HCT116 (cell line): ENCODE data around the gene LUC7L2. TPM values are rescaled to one million over a fixed set of nuclear protein-coding genes. Genes with fewer than 3 reads are reported as not detected.
A peak's percentile ranks its signal among the peaks of the same experiment; 100 is the strongest.
"Not testable (repeated sequence)": the region's sequence is repeated elsewhere in the genome, so short reads cannot be mapped to it uniquely, and the experiment has no call there.

Source experiments
- ATAC-seq: fragments of 200-7000 bp; cut with Tn5 transposase; 2 replicates; pipeline ENCODE4 v1.9.1; 2020; ENCODE audit warnings: mild to moderate bottlenecking, moderate library complexity
- BruUV-seq: library from RNA; stranded (reverse); fragments of 400-500 nt; replicated peaks from 2 replicates; lab custom pipeline; 2021; lab: Mats Ljungman, UMichigan
- CTCF ChIA-PET: fragments of 300-600 bp; sonication (Branson Sonifier 250); formaldehyde crosslinking; loops from one replicate; lab custom pipeline; 2021; ENCODE audit warnings: antibody characterized with exemption; lab: Charles Lee
- POLR2A ChIA-PET: fragments of 300-600, 350-600 bp; sonication (Branson Sonifier 250); formaldehyde crosslinking; loops from one replicate; lab custom pipeline; 2021; ENCODE audit warnings: antibody characterized with exemption; lab: Charles Lee
- RAD21 ChIA-PET, 2 experiments: fragments of 300-600 bp; sonication (Branson Sonifier 250); formaldehyde crosslinking; loops; one replicate each; lab custom pipeline; 2023; ENCODE audit warnings: low total read pairs in 2 of 2; ENCODE audit not compliant: uncharacterized antibody in 2 of 2, unreplicated experiment in 2 of 2, low non-redundant PET in 1 of 2; lab: Charles Lee
- DNase-seq: peaks from one replicate; pipeline ENCODE4 v3.0.0-alpha.2; 2010; ENCODE audit warnings: low read depth, low spot score
- H2AFZ ChIP-seq: fragments of 200-600 bp; shearing (Covaris generic), sonication (generic); 2 replicates; pipeline ENCODE4 v1.6.1; 2017; ENCODE audit warnings: low read depth, mixed run types, mixed read lengths, antibody characterized with exemption, low read length; ENCODE audit not compliant: poor library complexity, severe bottlenecking
- H3K27ac ChIP-seq: 2 replicates; pipeline ENCODE4 v1.5.1; 2012; ENCODE audit warnings: low read depth, low read length
- H3K27me3 ChIP-seq: fragments of 200-600 bp; sonication (generic); 2 replicates; pipeline ENCODE4 v1.6.1; 2016; ENCODE audit warnings: mixed run types, low read length, mixed read lengths; ENCODE audit not compliant: insufficient read depth
- H3K36me3 ChIP-seq, 2 experiments: fragments of 200-500 bp in 1 of 2; fragments of 200-600 bp in 1 of 2; sonication (Bioruptor generic) in 1 of 2; sonication (generic) in 1 of 2; 2 replicates each; pipeline versions ENCODE4 v1.5.1 to v1.6.1; 2014 to 2016; ENCODE audit warnings: low read length in 2 of 2, inconsistent platforms in 1 of 2, mixed read lengths in 1 of 2, mixed run types in 1 of 2; ENCODE audit not compliant: insufficient read depth in 2 of 2, control insufficient read depth in 1 of 2
- H3K4me1 ChIP-seq, 2 experiments: fragments of 200-600 bp in 1 of 2; sonication (generic) in 1 of 2; 2 replicates each; pipeline versions ENCODE4 v1.5.1 to v1.6.1; 2012 to 2017; ENCODE audit warnings: low read length in 2 of 2, inconsistent platforms in 1 of 2, mild to moderate bottlenecking in 1 of 2, mixed read lengths in 1 of 2, mixed run types in 1 of 2, moderate library complexity in 1 of 2; ENCODE audit not compliant: insufficient read depth in 2 of 2, control insufficient read depth in 1 of 2
- H3K4me2 ChIP-seq: fragments of 200-600 bp; sonication (generic); 2 replicates; pipeline ENCODE4 v1.6.1; 2017; ENCODE audit warnings: mixed run types, low read length, mixed read lengths
- H3K4me3 ChIP-seq, 2 experiments: fragments of 200-600 bp in 1 of 2; sonication (generic) in 1 of 2; replicated peaks in 1 of 2; 2 replicates each; pipeline ENCODE4 v1.5.1; 2011 to 2016; ENCODE audit warnings: low read length in 2 of 2, control low read depth in 1 of 2, low read depth in 1 of 2, mild to moderate bottlenecking in 1 of 2, mixed read lengths in 1 of 2, mixed run types in 1 of 2
- H3K79me2 ChIP-seq: fragments of 200-600 bp; sonication (generic); 2 replicates; pipeline ENCODE4 v1.6.1; 2017; ENCODE audit warnings: mild to moderate bottlenecking, mixed run types, low read length, moderate library complexity, mixed read lengths; ENCODE audit not compliant: insufficient read depth
- H3K9ac ChIP-seq: fragments of 200-600 bp; sonication (generic); 2 replicates; pipeline ENCODE4 v1.6.1; 2016; ENCODE audit warnings: low read length, mixed read lengths
- H3K9me2 ChIP-seq: fragments of 200-600 bp; sonication (generic), shearing (Covaris generic); 2 replicates; pipeline ENCODE4 v1.6.1; 2017; ENCODE audit warnings: mixed run types, mild to moderate bottlenecking, moderate library complexity; ENCODE audit not compliant: insufficient read depth
- H3K9me3 ChIP-seq, 2 experiments: fragments of 200-500 bp in 1 of 2; fragments of 200-600 bp in 1 of 2; sonication (Bioruptor generic) in 1 of 2; sonication (generic) in 1 of 2; 2 replicates each; pipeline ENCODE4 v1.6.1; 2014 to 2017; ENCODE audit warnings: low read length in 2 of 2, mixed read lengths in 2 of 2, inconsistent platforms in 1 of 2, low read depth in 1 of 2, mild to moderate bottlenecking in 1 of 2, mixed run types in 1 of 2, moderate library complexity in 1 of 2; ENCODE audit not compliant: control insufficient read depth in 1 of 2, insufficient read depth in 1 of 2
- H4K20me1 ChIP-seq: fragments of 200-600 bp; sonication (generic), shearing (Covaris generic); 2 replicates; pipeline ENCODE4 v1.6.1; 2017; ENCODE audit warnings: mixed run types, mild to moderate bottlenecking, moderate library complexity; ENCODE audit not compliant: insufficient read depth
- CBX3 ChIP-seq: IDR thresholded peaks from 2 replicates; pipeline ENCODE4 v1.6.1; 2012; ENCODE audit warnings: low read depth
- JUND ChIP-seq: IDR thresholded peaks from 2 replicates; pipeline ENCODE4 v1.6.1; 2012
- POLR2AphosphoS5 ChIP-seq: IDR thresholded peaks from 2 replicates; pipeline ENCODE4 v1.6.1; 2011; ENCODE audit warnings: mild to moderate bottlenecking, low read depth, low read length, moderate library complexity
- RAD21 ChIP-seq: IDR thresholded peaks from 2 replicates; pipeline ENCODE4 v1.6.1; 2012; ENCODE audit warnings: low read depth, mild to moderate bottlenecking
- intact Hi-C: fragments of 100-400 bp; cut with micrococcal nuclease; formaldehyde crosslinking; loops from 2 replicates; pipeline ENCODE4 v1.10.0; 2022
- total RNA-seq: library from RNA; stranded (reverse); gene quantifications from one replicate; pipeline ENCODE4 v1.2.1, GENCODE V29; 2021; ENCODE audit not compliant: unreplicated experiment

Gene LUC7L2
- total RNA-seq, 1 experiment from 2014 or later, result 98.8 TPM

GRCh38 chr7:139457153-139457946 is 97.7 kb downstream of the LUC7L2 start:
- ChIA-PET RAD21 (no interaction called here), CTCF (interaction anchor here (2.0 kb wide), 1 partner anchor 23 kb away, joined by 11 read pairs; no protein-coding TSS in a partner anchor), POLR2A (interaction anchor here (0.7 kb wide), 1 partner anchor 31 kb away, joined by 3 read pairs; no protein-coding TSS in a partner anchor)
- no peaks in the 10 kb centered on the region for H3K79me2 ChIP-seq
- DNase-seq, result no peak
- intact Hi-C loops, result no loop called here
- peaks cover 16 to 26% of the 10 kb centered on the region in 2 experiments for H3K4me1 ChIP-seq
- H3K4me2 ChIP-seq, result peak overlapping the region; percentile 51
- H3K27me3 ChIP-seq, result no peaks in the 10 kb centered on the region
- ATAC-seq, result peak; percentile 87
- H4K20me1 ChIP-seq, result no peaks in the 10 kb centered on the region
- H3K27ac ChIP-seq, result no peak overlapping the region
- no peaks in the 10 kb centered on the region for H3K9me3 ChIP-seq
- peak overlapping the region; percentile 85 for H2AFZ ChIP-seq
- 0 out of 4 replicates have a peak overlapping the region, but pooled peaks of 1 of the 2 experiments have one; percentile 3 for H3K4me3 ChIP-seq
- no TSS peak for BruUV-seq
- H3K9me2 ChIP-seq, result no peaks in the 10 kb centered on the region
- H3K9ac ChIP-seq, result peak overlapping the region; percentile 1; the same call in 1 of the 2 replicates
- TF ChIP-seq JUND, result 0 out of 2 replicates have a peak, but pooled peaks have one; percentile 15
- TF ChIP-seq CBX3, result peak; percentile 35; the same call in 1 of the 2 replicates
- 0 out of 2 replicates have a peak, but pooled peaks have one; percentile 14 for TF ChIP-seq POLR2AphosphoS5
- TF ChIP-seq RAD21, result no peak
- no peaks in the 10 kb centered on the region for H3K36me3 ChIP-seq

- H3K4me3 ChIP-seq, CTCF ChIA-PET, H4K20me1 ChIP-seq, ATAC-seq, H3K4me2 ChIP-seq, H3K27me3 ChIP-seq, DNase-seq, H3K9me2 ChIP-seq, H3K4me1 ChIP-seq, BruUV-seq, H3K79me2 ChIP-seq, POLR2A ChIA-PET, H2AFZ ChIP-seq, H3K9me3 ChIP-seq, intact Hi-C loops, H3K9ac ChIP-seq, RAD21 ChIA-PET, H3K36me3 ChIP-seq, H3K27ac ChIP-seq: not testable (repeated sequence)
These were observed 103.7 kb downstream of the LUC7L2 start for GRCh38 chr7:139463421-139463820.

DNA sequence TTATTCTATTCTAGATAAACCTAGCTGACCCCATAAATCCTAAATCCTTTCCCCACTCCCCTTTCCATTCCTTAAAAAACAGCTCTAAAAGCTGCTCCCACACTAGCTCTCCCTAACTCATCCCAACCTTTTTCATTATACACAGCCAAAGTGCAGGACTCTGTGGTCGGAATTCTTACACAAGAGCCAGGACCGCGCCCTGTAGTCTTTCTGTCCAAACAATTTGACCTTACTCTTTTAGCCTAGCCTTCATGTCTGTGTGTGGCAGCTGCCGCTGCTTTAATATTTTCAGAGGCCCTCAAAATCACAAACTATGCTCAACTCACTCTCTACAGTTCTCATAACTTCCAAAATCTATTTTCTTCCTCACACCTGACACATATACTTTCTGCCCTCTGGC is 104.8 kb downstream of the LUC7L2 start:
- intact Hi-C loops, H3K4me1 ChIP-seq, H3K79me2 ChIP-seq, H4K20me1 ChIP-seq, H3K27ac ChIP-seq, H3K36me3 ChIP-seq, CTCF ChIA-PET, H3K4me2 ChIP-seq, DNase-seq, H3K9me3 ChIP-seq, ATAC-seq, H3K27me3 ChIP-seq, H3K9me2 ChIP-seq, H3K4me3 ChIP-seq, H2AFZ ChIP-seq, RAD21 ChIA-PET, H3K9ac ChIP-seq, POLR2A ChIA-PET, BruUV-seq: not testable (repeated sequence)

DNA sequence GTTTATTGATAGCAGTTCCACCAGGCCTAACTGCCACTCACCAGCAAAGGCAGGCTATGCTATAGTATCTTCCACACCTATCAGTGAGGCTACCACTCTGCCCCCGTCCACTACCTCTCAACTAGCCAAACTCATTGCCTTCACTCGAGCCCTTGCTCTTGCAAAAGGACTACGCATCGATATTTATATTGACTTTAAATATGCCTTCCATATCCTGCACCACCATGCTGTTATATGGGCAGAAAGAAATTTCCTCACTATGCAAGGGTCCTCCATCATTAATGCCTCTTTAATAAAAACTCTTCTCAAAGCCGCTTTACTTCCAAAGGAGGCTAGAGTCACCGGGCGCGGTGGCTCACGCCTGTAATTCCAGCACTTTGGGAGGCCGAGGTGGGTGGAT is 105.4 kb downstream of the LUC7L2 start:
- CTCF ChIA-PET, result not testable (repeated sequence)

More for the DNA sequence above, 105.4 kb downstream of the LUC7L2 start:
- RAD21 ChIA-PET, H3K4me1 ChIP-seq, H3K9me3 ChIP-seq, H3K9ac ChIP-seq, H3K4me2 ChIP-seq, H3K4me3 ChIP-seq, H4K20me1 ChIP-seq, H3K36me3 ChIP-seq, BruUV-seq, ATAC-seq, H3K9me2 ChIP-seq, H3K27me3 ChIP-seq, H3K27ac ChIP-seq, DNase-seq, H2AFZ ChIP-seq, POLR2A ChIA-PET, H3K79me2 ChIP-seq, intact Hi-C loops: not testable (repeated sequence)
